DOHH2 (cell line): ENCODE data around the gene CBX4.
A peak's percentile ranks its signal among the peaks of the same experiment; 100 is the strongest.

Experiments used
- CTCF ChIP-seq: fragments of 200-600 bp; sonication (generic); IDR thresholded peaks from one replicate; pipeline ENCODE4 v1.5.1; 2014; ENCODE audit warnings: antibody characterized with exemption, mild to moderate bottlenecking, low read depth, low read length; ENCODE audit not compliant: poor library complexity, severe bottlenecking
- EZH2phosphoT487 ChIP-seq: fragments of 200-600 bp; sonication (generic); IDR thresholded peaks from 2 replicates; pipeline ENCODE4 v1.6.1; 2017; ENCODE audit warnings: borderline replicate concordance, mild to moderate bottlenecking, antibody characterized with exemption, low read length, moderate library complexity, mixed read lengths

- no peak for TF ChIP-seq CTCF
- peak; percentile 23; the same call in 1 of the 2 replicates for TF ChIP-seq EZH2phosphoT487
Measured at GRCh38 chr17:79837888-79838521, 1.2 kb downstream of the CBX4 start.
